ENCODE measurements around the gene TRUB2.

DNA sequence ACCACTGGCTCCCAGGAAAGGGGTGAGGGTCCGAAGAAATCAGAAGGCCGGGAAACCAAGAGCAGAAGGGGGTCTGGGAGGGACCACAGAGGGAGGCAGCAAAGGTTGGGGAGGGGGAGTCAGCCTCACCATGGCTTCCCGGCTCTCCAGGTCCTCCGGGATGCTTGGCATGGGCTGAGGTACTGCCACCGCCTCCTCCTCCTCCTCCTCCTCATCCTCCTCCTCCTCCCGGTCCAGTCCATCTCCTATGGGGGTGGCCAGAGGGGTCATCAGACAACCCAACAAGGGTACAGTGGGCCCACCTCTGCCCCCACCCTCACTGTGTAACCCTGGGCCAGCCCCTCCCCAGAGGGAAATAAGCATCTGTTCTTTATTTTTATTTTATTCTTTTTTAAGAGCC, 63.9 kb downstream of the TRUB2 start:
- TF ChIP-seq ZNF274 (IDR thresholded peaks at IDR 0.05; ENCODE audit: low read depth, low read length) (no peak), YY1 (IDR thresholded peaks at IDR 0.05; ENCODE audit: insufficient read depth, insufficient read length) (no peak)
